Activated T-cell treated with anti-CD3 and anti-CD28 coated beads for 24 hours (primary cell): ENCODE measurements around the gene JPH4.
"Not testable (repeated sequence)": the region's sequence is repeated elsewhere in the genome, so short reads cannot be mapped to it uniquely, and the experiment has no call there.

Source experiments
- DNase-seq: peaks from one replicate; pipeline ENCODE4 v3.0.0-alpha.2; 2020; ENCODE audit warnings: low read depth

The JPH4 gene

DNA sequence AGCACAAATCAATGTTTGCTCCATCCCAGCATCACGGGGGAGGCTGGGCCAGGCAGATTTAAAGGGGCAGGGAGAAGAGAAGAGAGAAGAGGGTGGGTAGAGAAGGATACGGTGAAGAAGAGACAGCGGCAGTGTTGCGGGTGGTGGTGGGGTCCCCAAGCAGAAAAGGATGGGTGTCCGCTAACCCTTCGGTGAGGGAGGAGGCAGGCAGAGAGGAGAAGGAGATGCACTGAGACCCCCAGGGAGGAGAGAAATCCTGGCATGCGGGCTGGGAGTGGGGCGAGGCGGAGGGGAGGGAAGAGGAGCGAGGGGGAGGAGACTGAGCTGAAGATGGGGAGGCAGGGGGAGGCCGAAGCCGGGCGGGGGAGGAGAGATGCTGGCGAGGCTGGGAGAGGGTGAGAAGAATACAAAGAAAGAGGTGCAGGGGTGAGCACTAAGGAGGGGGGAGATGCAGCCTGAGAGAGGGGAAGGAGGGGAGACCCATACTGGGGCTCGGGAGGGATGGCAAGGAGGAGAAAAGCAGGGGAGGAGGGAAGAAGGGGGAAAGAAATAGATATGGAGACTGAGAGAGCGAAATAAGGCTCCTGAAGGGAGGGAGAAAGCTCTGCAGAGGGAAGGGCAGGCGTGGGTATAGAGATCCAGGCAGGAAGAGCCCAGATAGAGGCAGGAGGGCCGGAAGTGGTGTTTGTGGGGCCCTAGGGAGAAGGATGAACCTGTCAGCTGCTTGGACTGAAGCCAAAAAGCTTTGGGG lies at the start of gene JPH4:
Gene JPH4, minus strand, starts transcription at position 231 of the 751 bp plus-strand sequence. CDS start 1,337 bp downstream, outside the sequence.
- DNase-seq, result no peak

DNA sequence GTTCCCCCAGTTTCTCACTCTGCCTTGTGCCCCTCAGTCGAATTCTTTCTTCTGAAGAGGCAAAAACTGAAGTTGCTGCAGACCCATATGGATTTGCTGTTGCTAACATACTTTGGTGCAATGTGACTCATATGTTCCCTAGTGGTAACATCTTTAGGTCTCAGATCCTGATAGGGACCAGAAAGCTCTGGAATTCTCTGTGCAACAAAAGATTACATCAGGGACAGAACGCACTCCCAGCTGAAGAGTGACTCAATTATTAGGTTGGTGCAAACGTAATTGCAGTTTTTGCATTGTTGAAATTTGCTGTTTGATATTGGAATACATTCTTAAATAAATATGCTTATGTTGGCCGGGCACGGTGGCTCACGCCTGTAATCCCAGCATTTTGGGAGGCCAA lies 49.4 kb upstream of the JPH4 start:
- no peak for DNase-seq

DNA sequence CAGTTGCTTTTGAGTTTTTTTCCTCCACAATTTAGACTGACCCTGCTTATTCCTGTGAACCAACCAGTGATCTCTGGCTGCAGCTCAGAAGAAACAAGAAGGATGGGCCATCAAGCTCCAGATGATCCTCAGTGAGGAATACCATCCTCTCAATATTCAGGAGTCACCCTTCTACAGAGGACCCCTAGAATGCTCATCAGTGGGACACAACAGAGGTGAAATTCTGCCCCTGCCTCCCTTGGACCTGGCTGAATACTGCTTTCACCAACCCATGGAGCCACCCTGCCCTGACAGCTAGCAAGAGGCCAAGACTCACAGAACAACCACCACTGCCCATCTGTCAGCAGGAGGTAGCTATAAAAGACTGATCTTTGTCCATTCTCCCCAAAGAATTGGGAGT lies 48.4 kb upstream of the JPH4 start:
- no peak for DNase-seq

DNA sequence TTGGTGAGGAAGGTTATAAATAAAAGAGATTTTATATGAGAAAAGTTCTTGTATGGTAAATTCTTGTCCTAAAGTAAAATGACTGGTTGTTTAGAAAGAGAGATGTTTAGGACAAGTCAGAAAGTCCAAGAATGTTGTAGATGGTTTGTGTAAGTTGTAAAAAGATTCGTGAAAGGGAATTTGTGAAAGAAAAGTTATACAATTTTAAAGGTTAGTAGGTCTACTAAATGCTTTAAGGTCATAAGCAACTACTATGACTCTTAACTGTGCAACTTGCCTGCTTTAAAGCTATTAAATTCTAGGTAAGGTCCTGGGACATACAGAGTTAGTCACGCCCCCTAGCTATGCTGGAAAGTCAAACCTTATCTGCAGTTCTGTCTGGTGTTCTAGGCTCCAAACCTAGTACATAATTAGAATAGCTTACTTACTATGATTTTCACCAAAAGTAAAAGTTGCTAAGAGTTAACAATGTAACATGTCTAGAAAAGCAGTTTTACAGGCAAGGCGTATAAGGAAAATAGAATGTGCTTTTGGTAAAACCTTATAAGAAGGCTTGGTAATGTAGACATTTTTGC lies 46.3 kb upstream of the JPH4 start:
- DNase-seq, result no peak

DNA sequence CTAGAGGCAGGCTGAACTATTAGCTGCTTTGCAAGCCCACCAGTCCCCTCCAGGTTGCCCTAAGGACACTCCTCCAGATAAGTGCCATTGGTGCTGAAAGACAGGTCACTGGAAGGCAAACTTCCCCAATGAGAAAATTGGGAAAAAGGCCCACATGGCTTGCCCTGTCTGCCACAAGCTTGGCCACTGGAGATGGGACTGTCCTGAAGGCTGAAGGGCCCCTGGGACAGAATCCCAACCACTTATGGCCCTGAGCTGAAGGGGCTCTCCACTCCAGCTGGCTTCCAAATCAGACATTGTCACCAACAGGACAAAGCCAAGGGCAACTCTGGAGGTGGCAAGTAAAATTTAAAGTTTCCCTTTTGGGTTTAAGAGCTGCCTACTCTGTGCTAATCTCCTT lies 45.4 kb upstream of the JPH4 start:
- no peak for DNase-seq

DNA sequence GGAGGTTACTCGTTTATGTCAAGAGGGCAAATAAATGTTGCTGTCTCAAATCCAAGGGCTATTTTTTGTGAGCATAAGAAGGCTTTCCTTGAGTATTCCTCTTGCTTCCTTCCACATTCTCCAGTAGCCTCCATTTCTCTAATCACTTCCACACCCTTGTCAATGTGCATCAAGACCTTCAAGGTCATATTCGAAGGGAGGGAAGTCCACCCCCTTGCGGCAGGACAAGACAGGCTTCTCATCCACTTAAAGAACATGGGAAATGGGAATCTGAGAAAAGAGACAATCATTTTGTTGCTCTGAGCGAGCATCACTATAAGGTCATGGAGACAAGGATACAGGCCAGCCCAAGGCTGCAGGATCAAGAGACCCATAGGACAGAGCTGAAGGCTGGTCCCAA lies 44.4 kb upstream of the JPH4 start:
- DNase-seq, result no peak

DNA sequence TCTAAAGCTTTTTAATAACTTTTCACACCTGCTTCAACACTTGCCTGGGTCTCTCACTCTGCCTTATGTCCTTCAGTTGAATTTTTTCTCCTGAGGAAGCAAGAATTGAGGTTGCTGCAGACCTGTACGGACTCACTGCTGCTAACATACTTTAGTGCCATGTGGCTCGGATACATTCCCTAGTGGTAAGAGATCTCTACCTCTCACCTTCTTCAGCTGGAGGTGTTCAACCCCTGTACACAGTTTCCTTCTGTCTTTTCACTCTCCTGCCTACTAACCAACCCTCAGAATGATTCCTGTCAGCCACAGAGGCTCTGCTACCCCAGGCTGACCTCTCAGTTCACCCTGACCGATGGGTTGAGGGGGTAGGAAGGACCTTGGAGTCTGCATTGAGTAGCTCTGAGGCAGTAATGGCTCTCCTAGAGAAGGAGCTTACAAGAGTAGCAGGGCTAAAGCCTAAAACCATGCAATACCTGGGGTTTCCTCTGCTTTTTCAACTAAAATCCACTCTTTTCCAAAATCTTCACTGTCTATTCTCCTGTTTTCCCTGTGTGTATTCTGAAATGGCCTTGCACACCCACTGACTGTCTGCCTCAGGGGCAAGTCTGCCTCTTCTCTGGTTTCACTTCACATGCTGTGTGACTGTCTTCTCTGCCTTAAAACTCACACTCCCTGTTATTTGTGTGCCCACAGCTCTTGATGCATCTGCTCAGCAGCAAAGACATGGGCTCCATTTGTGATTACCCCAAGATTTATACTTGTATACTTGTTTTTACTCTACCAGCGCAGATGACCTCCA lies 43.5 kb upstream of the JPH4 start:
- no peak for DNase-seq

DNA sequence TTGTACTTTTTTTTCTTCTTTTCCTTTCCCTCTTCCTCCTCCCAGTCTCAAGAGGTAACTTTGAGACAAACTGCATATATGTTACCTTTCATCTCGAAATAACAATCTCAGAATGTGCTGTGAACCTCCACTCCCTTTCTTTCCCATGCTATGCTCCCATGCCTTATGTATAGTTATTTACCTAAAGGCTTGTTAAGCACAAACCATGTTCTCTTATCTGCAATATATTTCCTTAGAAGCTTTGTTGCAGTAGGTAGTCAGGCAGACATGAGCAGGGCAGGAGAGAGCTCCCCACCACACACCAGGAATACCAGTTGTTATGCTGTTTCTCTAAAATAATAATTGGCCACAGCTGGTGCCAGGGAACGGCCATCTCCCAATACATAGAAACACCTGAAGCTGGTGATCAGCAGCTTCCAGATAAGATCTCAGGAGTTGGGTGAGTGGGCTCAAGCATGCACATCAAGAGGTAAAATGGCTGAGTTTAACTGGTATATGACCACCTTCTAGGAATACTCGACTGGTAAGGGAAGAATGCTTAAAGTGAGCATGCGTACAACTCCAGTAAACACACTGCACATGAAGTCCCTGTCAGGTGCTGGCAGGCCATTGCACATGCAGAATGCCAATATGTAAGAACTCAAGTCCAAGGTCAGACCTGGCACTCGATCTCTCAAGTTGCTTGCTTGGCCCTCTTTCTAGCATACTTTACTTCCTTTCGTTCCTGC lies 42.8 kb upstream of the JPH4 start:
- no peak for DNase-seq

DNA sequence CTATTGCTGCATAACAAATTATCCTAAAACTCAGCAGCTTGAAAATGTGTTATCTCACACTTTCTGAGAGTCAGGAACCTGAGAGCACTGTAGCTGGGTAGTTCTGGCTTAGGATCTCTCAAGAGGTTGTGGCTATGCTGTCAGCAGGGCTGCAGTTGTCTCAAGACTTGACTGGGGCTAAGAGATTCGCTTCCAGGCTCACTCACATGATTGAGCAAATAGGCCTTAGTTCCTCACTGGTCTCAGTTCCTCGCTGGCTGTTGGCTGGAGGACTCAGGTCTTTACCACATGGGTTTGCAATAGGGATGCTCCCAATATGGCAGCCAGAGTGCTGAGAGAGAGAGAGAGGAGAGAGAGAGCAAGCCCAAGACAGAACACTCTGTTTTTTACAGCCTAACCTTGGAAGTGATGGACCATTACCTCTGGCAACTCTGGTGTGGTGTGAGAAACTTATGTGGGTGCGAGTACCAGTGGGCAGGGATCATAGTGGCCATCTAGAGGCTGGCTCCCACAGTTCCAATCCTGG lies 41.6 kb upstream of the JPH4 start:
- no peak for DNase-seq

DNA sequence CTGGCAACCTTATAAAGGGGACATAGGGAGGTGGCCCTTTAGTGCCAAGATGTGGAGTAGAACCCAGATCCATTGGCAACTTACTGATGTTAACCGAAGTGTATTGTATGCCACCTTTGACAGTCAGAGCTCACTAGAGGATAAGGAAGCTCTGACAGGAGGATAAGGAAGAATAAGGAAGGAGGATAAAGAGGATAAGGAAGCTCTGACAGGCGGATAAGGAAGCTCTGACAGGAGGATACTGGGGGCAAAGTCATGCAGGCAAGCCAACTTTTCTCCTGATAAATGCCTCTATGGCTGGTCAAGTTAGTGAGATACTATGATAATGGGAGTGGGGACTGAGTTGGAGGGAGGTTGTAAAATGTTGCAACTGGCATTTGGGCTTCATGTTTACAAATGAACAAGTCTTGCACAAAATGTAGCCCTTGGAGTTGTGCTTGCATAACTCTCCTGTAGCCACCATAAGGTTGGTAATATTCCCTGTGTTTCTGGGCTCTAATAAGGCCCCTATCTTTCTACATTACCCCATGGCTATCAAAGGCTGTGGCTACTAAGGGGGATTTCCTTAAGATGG lies 39.9 kb upstream of the JPH4 start:
- no peak for DNase-seq

DNA sequence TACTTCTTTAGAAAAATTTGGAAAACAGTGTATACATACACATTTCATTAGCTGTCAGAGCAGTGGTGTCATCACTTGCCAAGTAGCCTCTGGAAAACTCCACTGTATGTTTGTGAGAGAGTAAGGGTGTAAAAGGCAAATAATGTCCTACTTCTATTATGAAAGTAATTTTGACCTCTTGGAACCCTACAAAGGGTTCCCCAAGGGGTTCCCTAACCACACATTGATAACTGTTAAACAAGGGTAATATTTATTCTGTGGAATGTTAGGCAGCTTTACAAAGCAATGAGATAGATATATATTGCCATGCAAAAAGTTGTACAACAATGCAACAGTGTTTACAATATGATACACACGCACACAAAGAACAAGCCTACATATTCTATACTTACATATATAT lies 38.9 kb upstream of the JPH4 start:
- no peak for DNase-seq

DNA sequence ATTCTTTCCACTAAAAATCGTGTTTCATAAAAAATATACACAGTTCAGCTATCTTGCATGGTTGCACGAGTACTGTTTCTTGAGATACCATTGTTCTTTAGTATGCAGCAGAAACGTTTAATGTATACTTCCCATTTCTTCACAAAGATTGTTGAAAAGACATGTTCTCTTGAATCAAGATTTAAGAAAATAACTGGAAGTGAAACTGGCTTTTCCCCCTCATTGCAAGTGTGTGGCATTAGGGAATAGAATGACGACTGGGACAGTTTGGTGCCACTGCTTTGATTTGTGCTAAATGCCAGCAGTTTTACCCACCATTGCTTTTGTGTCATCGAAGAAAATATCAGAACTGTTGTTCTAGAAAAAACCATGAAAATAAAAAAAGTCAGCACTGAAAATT lies 37.3 kb upstream of the JPH4 start:
- DNase-seq, result no peak

DNA sequence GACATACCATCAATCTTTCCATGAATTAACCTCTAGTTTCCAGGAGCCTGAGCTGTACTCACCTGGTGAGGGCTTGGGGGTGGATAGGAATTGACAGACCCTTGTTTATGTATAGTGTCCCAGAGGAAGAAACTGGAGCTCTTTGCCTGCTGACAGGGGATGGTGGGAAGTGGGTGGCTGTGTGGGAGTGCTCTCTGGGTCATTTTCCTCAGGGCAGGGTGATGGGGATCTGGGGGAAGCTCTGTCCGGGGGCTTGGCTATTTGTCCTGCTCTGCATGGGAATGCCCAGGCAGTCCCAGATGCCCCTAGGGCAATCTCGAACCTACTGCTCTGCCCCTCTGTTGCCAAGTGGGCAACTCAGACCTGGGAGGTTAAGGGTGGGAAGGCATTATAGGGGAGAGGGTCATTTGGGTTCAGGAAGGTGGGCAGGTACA lies 35.8 kb upstream of the JPH4 start:
- no peak for DNase-seq

DNA sequence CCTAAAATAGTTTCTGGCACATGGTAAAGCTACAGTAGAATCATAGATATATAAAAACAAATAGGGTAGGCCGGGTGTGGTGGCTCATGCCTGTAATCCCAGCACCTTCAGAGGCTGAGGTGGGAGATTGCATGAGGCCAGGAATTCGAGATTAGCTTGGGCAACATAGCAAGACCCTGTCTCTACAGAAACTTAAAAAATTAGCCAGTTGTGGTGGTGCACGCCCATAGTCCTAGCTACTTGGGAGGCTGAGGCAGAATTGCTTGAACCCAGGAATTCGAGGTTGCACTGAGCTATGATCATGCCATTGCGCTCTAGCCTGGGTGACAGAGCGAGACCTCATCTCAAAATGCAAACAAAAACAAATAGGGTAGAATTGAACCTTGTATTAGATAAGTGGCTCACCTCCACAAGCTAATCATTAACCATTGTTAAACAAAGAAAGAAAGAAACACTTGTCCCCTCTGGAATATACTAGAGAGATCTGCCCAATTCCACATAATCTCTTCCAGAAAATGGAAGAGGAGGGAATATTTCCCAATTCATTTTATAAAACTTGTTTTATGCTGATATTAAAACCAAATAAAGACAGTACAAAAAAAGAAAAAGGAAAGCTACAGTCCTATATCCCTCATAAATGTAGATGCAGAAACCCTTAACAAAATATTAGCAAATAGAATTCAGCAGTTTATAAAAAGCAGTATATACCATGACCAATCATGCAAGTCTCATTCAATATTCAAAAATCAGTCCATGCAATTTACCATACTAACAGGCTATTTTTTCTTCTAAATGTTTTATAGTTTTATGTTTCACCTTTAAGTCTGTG lies 34.9 kb upstream of the JPH4 start:
- DNase-seq, result no peak

DNA sequence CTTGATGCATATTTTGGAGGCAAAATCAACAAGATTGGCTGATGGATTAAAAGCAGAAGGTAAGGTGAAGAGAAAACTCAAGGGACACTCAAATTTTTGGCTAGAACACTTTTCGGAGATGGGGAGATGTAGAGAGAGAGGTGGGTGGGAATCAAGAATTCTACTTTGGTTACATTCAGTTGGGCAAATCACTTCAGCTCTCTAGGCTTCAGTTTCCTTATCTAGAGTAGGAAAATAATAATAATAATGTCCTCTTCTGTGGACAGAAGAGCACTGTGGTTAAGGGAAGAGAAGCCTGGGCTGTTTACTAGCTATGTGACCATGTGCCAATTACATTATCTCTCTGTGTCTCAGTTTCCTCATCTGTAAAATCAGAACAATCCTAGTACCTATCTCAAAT lies 34.2 kb upstream of the JPH4 start:
- no peak for DNase-seq

DNA sequence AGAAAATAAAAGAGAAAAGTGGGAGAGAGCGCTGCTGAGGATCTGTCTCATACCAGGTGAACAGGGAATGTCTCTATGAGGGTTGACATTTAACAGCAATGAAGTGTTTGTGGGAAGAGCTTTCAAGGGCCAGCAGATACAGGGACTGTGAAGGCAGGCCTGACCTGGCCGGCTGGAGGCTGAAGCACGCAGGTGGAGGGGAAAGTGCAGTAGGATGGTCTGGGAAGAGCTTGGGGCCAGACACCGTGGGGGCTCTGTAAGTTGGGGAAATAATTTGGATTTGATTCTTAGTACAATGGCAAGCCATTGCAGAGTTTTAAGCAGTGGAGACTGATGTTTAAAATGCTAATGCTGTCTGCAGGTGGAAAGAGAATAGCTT lies 33.8 kb upstream of the JPH4 start:
- DNase-seq, result no peak

DNA sequence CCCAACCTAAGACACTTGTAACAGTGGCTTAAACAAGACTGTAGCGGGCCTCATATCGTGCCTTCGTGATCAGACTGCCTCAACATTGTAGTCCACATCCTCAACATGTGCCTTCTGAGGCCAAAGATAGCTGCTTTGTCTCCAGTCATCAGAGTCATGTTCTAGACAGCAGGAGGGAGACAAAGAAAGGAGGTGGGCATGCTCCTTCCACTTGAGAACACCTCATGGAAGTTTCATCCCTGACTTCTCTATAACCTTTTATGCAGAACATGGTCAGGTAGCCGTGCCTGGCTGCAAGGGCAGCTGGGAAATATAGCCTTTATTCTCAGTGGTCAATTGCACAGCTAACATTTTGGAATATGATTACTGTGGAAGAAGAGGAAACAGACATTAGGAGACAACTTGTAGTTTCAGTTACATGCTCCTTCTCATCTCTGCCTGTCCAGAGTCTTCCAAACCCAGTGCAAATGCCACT lies 32.3 kb upstream of the JPH4 start:
- DNase-seq, result no peak

DNA sequence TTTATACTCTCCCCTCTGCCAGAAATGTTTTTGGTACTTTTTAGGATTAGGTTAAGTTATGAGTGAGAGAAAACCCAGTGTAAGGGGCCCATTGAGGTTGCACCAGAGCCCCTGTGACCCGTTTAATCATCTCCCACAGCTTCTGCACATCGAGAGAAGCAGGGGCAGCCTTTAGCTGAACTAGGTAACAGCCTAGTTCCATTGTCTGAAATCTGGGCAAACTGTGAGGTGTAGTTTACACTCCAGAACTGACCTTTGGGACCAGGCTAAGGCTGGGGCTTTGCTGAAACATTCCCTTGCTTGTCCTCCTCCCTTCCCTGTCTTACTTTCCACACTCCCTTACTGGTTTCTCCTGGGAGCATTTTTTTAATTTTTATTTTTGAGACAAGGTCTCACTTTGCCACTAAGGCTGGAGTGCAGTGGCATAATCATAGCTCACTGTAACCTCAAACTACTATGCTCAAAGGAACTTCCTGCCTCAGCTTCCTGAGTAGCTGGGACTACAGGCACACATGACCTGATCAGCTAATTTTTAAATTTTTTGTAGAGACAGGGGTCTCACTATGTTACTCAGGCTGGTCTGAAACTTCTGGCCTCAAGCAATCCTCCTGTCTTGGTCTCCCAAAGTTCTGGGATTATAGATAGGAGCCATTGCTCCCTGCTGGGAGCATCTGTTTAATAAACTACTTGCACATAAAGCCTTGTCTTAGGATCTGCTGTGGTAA lies 31.7 kb upstream of the JPH4 start:
- DNase-seq, result no peak

DNA sequence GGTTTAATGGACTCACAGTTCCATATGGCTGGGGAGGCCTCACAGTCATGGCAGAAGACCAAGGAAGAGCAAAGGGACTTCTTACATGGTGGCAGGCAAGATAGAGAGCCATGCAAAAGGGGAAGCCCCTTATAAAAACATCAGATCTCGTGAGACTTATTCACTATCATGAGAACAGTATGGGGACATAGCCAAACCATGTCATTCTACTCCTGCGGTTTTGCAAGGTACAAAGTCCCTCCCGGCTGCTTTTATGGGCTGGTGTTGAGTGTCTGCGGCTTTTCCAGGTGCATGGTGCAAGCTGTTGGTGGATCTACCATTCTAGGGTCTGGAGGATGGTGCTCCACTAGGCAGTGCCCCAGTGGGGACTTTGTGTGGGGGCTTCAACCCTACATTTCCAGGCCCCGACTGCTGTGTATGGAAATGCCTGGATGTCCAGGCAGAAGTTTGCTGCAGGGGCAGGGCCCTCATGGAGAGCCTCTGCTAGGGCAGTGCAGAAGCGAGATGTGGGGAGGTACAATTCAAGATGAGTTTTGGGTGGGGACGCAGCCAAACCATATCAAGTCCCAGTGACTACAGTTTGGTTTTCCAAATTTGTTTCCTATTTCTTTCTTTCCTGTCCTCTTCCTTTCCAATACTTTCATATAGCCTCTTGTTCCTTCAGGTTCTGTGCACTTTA lies 31.0 kb upstream of the JPH4 start:
- not testable (repeated sequence) for DNase-seq

DNA sequence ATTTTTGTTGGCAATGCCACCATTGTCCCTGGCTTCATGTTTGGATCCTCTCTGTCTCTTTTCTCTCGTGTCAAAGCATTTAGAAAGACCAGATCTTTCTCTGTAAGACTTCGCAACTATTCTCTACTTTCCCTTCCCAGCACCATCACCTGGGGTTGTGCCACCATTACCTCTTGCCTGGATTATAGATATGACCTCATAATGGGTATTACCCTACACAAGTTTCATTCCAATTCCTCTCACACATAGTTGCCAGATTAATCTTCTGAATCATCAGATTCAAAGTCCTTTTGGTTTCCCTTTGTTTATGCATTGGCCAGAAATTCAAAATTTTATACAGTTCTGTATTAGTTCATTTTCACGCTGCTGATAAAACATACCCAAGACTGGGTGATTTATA lies 30.4 kb upstream of the JPH4 start:
- no peak for DNase-seq
